ENCODE data around the gene PPM1L.
A peak's percentile ranks its signal among the peaks of the same experiment; 100 is the strongest.

PPM1L gene

GRCh38 chr3:160747422-160747821, 8.6 kb upstream of the PPM1L start:
- H3K4me3 ChIP-seq (ENCODE audit: low read length) = no peak overlapping the region
- H3K9ac ChIP-seq (ENCODE audit: low read length) = no peak overlapping the region

GRCh38 chr3:160748231-160748630, 7.8 kb upstream of the PPM1L start:
- H3K9ac ChIP-seq (ENCODE audit: low read length) = no peak overlapping the region
- H3K4me3 ChIP-seq (ENCODE audit: low read length) = no peak overlapping the region
- H3K36me3 ChIP-seq (ENCODE audit: control insufficient read depth, insufficient read depth, low read length) = no peaks in the 10 kb centered on the region
- no peaks in the 10 kb centered on the region for H3K9me3 ChIP-seq (ENCODE audit: control insufficient read depth, low read length)
- H3K27me3 ChIP-seq (ENCODE audit: control insufficient read depth, insufficient read depth, low read length) = no peaks in the 10 kb centered on the region
- H3K4me1 ChIP-seq (ENCODE audit: control insufficient read depth, insufficient read depth, low read length) = no peaks in the 10 kb centered on the region

More at GRCh38 chr3:160747422-160747821, 8.6 kb upstream of the PPM1L start:
- no peaks in the 10 kb centered on the region for H3K36me3 ChIP-seq (ENCODE audit: control insufficient read depth, insufficient read depth, low read length)
- H3K9me3 ChIP-seq (ENCODE audit: control insufficient read depth, low read length) = no peaks in the 10 kb centered on the region
- no peaks in the 10 kb centered on the region for H3K4me1 ChIP-seq (ENCODE audit: control insufficient read depth, insufficient read depth, low read length)
- no peaks in the 10 kb centered on the region for H3K27me3 ChIP-seq (ENCODE audit: control insufficient read depth, insufficient read depth, low read length)

- Histone ChIP-seq H3K4me3 (ENCODE audit: low read length) (no peak overlapping the region), H3K9me3 (ENCODE audit: control insufficient read depth, low read length) (no peaks in the 10 kb centered on the region), H3K9ac (ENCODE audit: low read length) (no peak overlapping the region), H3K27me3 (ENCODE audit: control insufficient read depth, insufficient read depth, low read length) (no peaks in the 10 kb centered on the region), H3K36me3 (ENCODE audit: control insufficient read depth, insufficient read depth, low read length) (no peaks in the 10 kb centered on the region), H3K4me1 (ENCODE audit: control insufficient read depth, insufficient read depth, low read length) (peaks cover under 1% of the 10 kb centered on the region)
Measured at GRCh38 chr3:160748787-160749186, 7.2 kb upstream of the PPM1L start.

DNA sequence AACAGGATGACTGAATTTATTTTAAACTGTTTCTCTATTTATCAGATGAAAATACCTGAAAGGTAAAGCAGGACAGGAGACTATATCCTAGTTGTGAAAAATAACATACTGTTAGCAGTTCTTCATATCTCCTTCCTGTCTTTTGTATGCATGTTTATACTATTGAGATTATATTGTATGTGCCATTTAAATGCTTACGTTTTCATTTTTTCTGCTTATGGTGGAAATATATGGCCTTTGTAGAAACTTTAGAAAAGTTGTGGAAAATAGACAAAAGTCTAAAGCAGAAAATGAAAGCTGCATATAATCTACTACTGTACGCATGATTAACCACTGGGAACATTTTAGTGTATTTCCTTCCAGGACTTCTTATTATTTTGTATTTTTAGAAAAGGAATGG, 2.1 kb upstream of the PPM1L start:
- peaks cover 26% of the 10 kb centered on the region for H3K4me1 ChIP-seq (ENCODE audit: control insufficient read depth, insufficient read depth, low read length)
- peak overlapping the region; percentile 83 for H3K4me3 ChIP-seq (ENCODE audit: low read length)
- H3K27me3 ChIP-seq (ENCODE audit: control insufficient read depth, insufficient read depth, low read length) = no peaks in the 10 kb centered on the region
- H3K9ac ChIP-seq (ENCODE audit: low read length) = peak overlapping the region; percentile 84
- no peaks in the 10 kb centered on the region for H3K36me3 ChIP-seq (ENCODE audit: control insufficient read depth, insufficient read depth, low read length)
- H3K9me3 ChIP-seq (ENCODE audit: control insufficient read depth, low read length) = no peaks in the 10 kb centered on the region

- no peaks in the 10 kb centered on the region for H3K27me3 ChIP-seq (ENCODE audit: control insufficient read depth, insufficient read depth, low read length)
- peak overlapping the region; percentile 84 for H3K9ac ChIP-seq (ENCODE audit: low read length)
- no peaks in the 10 kb centered on the region for H3K36me3 ChIP-seq (ENCODE audit: control insufficient read depth, insufficient read depth, low read length)
- H3K4me1 ChIP-seq (ENCODE audit: control insufficient read depth, insufficient read depth, low read length) = peaks cover 26% of the 10 kb centered on the region
- H3K4me3 ChIP-seq (ENCODE audit: low read length) = peak overlapping the region; percentile 83
- no peaks in the 10 kb centered on the region for H3K9me3 ChIP-seq (ENCODE audit: control insufficient read depth, low read length)
Measured at GRCh38 chr3:160754371-160754854, 1.6 kb upstream of the PPM1L start.

DNA sequence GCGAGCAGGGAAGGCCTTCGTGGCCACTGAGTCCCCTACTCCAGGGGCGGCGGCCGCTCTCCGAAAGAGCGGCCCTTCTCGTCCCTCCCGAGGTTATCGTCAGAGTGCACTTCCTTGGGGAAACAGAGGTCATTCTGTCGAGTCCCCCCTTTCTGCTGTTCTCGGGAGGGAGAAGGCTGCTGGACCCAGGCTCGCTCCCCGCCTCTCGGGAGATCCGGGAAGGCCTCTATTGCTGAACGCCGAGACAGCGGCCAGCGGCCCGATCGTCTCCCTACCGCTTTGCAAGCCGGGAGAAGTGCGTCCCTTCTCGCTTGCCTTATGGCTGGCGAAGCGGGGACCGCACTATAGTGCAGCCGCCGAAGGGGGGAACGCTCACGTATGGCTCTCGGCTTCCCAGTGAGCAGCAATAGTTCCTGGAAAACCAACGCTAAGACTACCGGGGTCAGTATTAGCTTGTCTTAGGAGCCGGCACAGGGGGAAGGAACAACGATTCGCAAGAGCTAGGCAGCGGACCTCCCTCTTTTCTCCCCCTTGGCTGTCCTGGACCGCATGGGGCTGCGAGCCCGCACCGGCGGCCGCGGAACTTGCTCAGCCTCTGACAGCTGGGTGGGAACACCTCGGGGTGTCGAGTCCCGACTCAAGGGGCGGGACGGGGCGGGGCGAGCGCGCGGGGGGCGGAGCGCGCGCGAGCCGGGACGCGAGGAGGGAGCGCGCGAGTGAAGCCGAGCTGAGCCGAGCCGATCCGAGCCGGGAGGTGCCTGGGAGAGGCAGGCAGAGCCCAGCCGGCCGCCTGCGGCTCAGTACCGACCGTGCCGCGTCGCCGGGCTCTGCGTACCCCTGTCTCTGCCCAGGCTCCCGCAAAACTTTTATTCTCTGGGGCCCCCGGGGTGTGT, 930 bp upstream of the PPM1L start:
- Histone ChIP-seq H3K36me3 (ENCODE audit: control insufficient read depth, insufficient read depth, low read length) (no peaks in the 10 kb centered on the region), H3K4me3 (ENCODE audit: low read length) (peak overlapping the region; percentile 83), H3K4me1 (ENCODE audit: control insufficient read depth, insufficient read depth, low read length) (peaks cover 26% of the 10 kb centered on the region), H3K9me3 (ENCODE audit: control insufficient read depth, low read length) (no peaks in the 10 kb centered on the region), H3K27me3 (ENCODE audit: control insufficient read depth, insufficient read depth, low read length) (no peaks in the 10 kb centered on the region), H3K9ac (ENCODE audit: low read length) (peak overlapping the region; percentile 84)

DNA sequence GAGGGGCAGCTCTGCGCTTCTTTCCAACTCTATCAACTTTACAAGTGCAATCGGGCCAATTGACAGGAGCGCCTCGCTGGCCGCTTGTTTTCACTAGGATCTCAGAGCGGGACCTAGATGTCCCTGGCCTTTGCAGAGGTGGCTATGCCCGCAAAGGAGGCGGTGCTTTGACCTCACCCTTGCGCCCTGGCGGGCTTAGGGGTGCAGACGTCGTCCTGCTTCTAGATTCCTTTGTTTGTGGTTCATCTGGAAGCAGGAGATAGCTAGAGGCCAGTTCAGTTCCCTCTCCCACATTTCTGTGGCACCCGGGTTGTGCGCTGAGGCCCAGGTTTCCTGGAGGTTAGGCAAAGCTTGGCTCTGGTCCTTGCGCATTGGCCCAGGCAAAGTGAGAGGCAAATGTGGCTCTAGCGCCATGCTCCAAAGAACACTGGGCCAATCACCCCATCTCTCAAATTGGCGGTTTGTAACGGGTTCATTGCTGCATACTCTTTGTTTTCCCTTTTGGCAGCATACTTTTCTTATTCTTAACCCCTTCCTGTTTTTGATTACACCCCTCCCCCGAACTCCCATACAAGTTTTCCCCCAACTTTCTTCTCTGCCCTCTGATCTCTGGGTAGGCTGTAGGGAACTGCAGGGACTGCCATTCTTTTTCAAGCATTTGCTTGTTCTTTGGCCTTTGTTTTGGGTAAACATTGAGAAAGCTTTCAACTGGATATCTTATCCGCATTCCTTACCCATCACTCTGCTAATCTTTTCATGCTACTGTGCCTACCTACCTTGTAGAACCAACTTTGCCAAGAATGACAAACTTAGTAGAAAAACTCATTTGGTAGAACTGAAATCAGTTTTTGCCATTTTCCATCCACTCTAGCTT, 1.4 kb downstream of the PPM1L start:
- Histone ChIP-seq H3K36me3 (ENCODE audit: control insufficient read depth, insufficient read depth, low read length) (no peaks in the 10 kb centered on the region), H3K9ac (ENCODE audit: low read length) (peak overlapping the region; percentile 84), H3K27me3 (ENCODE audit: control insufficient read depth, insufficient read depth, low read length) (no peaks in the 10 kb centered on the region), H3K4me3 (ENCODE audit: low read length) (peak overlapping the region; percentile 83), H3K4me1 (ENCODE audit: control insufficient read depth, insufficient read depth, low read length) (peaks cover 26% of the 10 kb centered on the region), H3K9me3 (ENCODE audit: control insufficient read depth, low read length) (no peaks in the 10 kb centered on the region)

DNA sequence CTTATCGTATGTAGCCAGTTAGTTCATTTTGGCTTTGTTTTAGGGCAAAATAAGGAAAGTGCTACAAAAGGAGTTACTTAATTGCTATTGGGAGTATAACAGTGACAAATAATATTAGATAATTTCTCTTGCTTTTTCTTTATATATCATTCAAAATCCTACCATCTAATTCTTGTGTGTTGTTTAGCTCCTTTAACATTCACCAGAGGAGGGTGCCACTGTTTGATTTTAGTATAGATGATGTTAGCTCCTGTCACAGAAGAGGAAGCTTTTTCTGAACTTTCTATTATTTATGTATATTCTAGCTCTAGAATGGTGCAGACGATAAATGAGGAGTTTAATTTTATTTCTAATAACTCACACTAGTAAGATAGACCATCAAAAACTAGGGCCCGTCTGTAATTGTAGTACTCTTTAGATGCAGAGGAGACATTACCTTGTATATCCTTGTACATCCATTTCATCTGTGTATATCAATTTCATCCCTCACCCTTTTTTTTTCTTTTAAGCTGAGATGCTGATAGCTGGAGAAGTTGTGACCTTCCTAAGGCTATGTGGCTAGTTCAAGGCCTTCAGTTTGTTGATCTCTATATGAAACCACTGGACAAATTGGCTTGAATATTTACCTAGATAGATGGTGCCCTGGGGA, 3.0 kb downstream of the PPM1L start:
- no peak overlapping the region for H3K4me3 ChIP-seq (ENCODE audit: low read length)
- no peaks in the 10 kb centered on the region for H3K27me3 ChIP-seq (ENCODE audit: control insufficient read depth, insufficient read depth, low read length)
- no peaks in the 10 kb centered on the region for H3K9me3 ChIP-seq (ENCODE audit: control insufficient read depth, low read length)
- no peaks in the 10 kb centered on the region for H3K36me3 ChIP-seq (ENCODE audit: control insufficient read depth, insufficient read depth, low read length)
- peaks cover 23% of the 10 kb centered on the region for H3K4me1 ChIP-seq (ENCODE audit: control insufficient read depth, insufficient read depth, low read length)
- H3K9ac ChIP-seq (ENCODE audit: low read length) = no peak overlapping the region

GRCh38 chr3:160763073-160763472, 7.0 kb downstream of the PPM1L start:
- no peak overlapping the region for H3K4me3 ChIP-seq (ENCODE audit: low read length)
- H3K9me3 ChIP-seq (ENCODE audit: control insufficient read depth, low read length) = no peaks in the 10 kb centered on the region
- no peaks in the 10 kb centered on the region for H3K27me3 ChIP-seq (ENCODE audit: control insufficient read depth, insufficient read depth, low read length)
- peaks cover 3% of the 10 kb centered on the region for H3K4me1 ChIP-seq (ENCODE audit: control insufficient read depth, insufficient read depth, low read length)
- H3K36me3 ChIP-seq (ENCODE audit: control insufficient read depth, insufficient read depth, low read length) = no peaks in the 10 kb centered on the region
- H3K9ac ChIP-seq (ENCODE audit: low read length) = no peak overlapping the region

DNA sequence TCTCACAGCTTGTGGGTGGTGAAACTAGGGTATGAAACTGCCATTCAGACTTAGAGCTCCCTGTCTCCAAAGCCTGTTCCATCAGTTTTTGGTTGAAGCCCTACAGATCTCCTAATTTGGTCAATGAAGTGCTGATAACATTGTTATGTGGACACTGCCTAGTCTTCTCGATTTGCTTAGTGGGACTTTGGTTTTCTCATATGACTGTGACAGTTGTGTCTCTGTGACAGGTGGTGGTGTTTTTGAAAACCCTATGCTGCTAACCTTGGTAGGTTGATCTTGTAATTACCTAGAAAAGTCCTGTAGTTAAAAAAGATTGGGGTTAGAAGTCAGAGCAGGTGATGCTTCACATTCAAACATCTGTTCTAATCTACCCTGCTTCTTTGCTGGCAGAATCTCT, 9.2 kb downstream of the PPM1L start:
- H3K27me3 ChIP-seq (ENCODE audit: control insufficient read depth, insufficient read depth, low read length) = no peaks in the 10 kb centered on the region
- H3K9me3 ChIP-seq (ENCODE audit: control insufficient read depth, low read length) = no peaks in the 10 kb centered on the region
- H3K4me3 ChIP-seq (ENCODE audit: low read length) = no peak overlapping the region
- H3K36me3 ChIP-seq (ENCODE audit: control insufficient read depth, insufficient read depth, low read length) = no peaks in the 10 kb centered on the region
- H3K9ac ChIP-seq (ENCODE audit: low read length) = no peak overlapping the region
- H3K4me1 ChIP-seq (ENCODE audit: control insufficient read depth, insufficient read depth, low read length) = no peaks in the 10 kb centered on the region

DNA sequence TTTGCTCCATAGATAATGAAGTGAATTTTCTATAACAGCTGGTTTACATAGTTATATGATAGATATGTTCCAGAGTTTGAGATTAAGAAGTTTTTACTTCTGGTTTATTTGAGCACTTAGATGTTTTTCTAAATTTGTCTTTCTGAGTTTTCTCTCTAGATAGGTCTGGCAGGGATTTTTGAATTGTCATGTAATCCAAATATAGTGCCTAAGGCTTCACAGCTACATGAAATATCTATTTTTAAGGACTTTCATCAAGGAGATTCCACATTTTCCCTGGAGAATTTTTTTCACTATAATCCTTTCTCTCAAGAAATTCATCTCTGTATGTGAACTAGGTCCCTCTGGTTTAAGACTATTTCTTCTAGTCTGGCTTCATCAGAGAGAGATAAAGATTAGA, 12.0 kb downstream of the PPM1L start:
- Histone ChIP-seq H3K9ac (ENCODE audit: low read length) (no peak overlapping the region), H3K4me3 (ENCODE audit: low read length) (no peak overlapping the region), H3K27me3 (ENCODE audit: control insufficient read depth, insufficient read depth, low read length) (no peaks in the 10 kb centered on the region), H3K9me3 (ENCODE audit: control insufficient read depth, low read length) (no peaks in the 10 kb centered on the region), H3K4me1 (ENCODE audit: control insufficient read depth, insufficient read depth, low read length) (no peaks in the 10 kb centered on the region), H3K36me3 (ENCODE audit: control insufficient read depth, insufficient read depth, low read length) (no peaks in the 10 kb centered on the region)

Data from mucosa of stomach (tissue), 1 donor.